IMR-90 (cell line): ENCODE results near the gene PRSS33. TPM values are rescaled to one million over a fixed set of nuclear protein-coding genes. Genes with fewer than 3 reads are reported as not detected.

Source experiments
- ATAC-seq: fragments of 200-7000 bp; cut with Tn5 transposase; 2 replicates; pipeline ENCODE4 v1.9.1; 2020; ENCODE audit warnings: low read depth, mild to moderate bottlenecking, moderate library complexity
- BruUV-seq: library from RNA; stranded (reverse); fragments of 400-500 nt; replicated peaks from 2 replicates; lab custom pipeline; 2021; lab: Mats Ljungman, UMichigan
- CTCF ChIA-PET: fragments of 300-600 bp; formaldehyde crosslinking; extraction: SDS; loops from one replicate; lab custom pipeline; 2021; ENCODE audit warnings: antibody characterized with exemption; lab: Yijun Ruan, JAX
- POLR2A ChIA-PET: fragments of 300-600 bp; sonication (Branson Sonifier 250); formaldehyde crosslinking; loops from one replicate; lab custom pipeline; 2022; ENCODE audit warnings: antibody characterized with exemption; ENCODE audit not compliant: unreplicated experiment; lab: Charles Lee
- DNase-seq: peaks from one replicate; pipeline ENCODE4 v3.0.0; 2013
- H2AFZ ChIP-seq: replicated peaks from 2 replicates; pipeline ENCODE3; 2013; ENCODE audit warnings: low read length, mild to moderate bottlenecking; ENCODE audit not compliant: poor library complexity
- H2AK5ac ChIP-seq: 2 replicates; pipeline ENCODE4 v1.6.1; 2013; ENCODE audit warnings: low read depth, low read length, inconsistent platforms
- H2AK9ac ChIP-seq: replicated peaks from 2 replicates; pipeline ENCODE3; 2013; ENCODE audit warnings: mild to moderate bottlenecking, low read depth, low read length, moderate library complexity; ENCODE audit not compliant: poor library complexity
- H2BK120ac ChIP-seq: 2 replicates; pipeline ENCODE4 v1.6.1; 2013; ENCODE audit warnings: low read depth, low read length, inconsistent platforms
- H2BK15ac ChIP-seq: 3 replicates; pipeline ENCODE4 v1.6.1; 2013; ENCODE audit warnings: low read depth, low read length, inconsistent platforms
- H2BK20ac ChIP-seq: 2 replicates; pipeline ENCODE4 v1.6.1; 2013; ENCODE audit warnings: low read depth, mild to moderate bottlenecking, inconsistent platforms, low read length, moderate library complexity
- H2BK5ac ChIP-seq: 2 replicates; pipeline ENCODE4 v1.6.1; 2013; ENCODE audit warnings: mild to moderate bottlenecking, low read depth, low read length, inconsistent platforms; ENCODE audit not compliant: poor library complexity, severe bottlenecking
- H3K14ac ChIP-seq: replicated peaks from 2 replicates; pipeline ENCODE4 v1.6.1; 2013; ENCODE audit warnings: low read depth, low read length, inconsistent platforms
- H3K18ac ChIP-seq: 2 replicates; pipeline ENCODE4 v1.6.1; 2013; ENCODE audit warnings: low read depth, low read length, control low read depth
- H3K23ac ChIP-seq: 2 replicates; pipeline ENCODE4 v1.6.1; 2013; ENCODE audit warnings: low read depth, low read length, inconsistent platforms
- H3K27ac ChIP-seq: 2 replicates; pipeline ENCODE4 v1.5.1; 2013; ENCODE audit warnings: mild to moderate bottlenecking, control low read depth, low read length; ENCODE audit not compliant: insufficient read depth
- H3K27me3 ChIP-seq: 2 replicates; pipeline ENCODE4 v1.6.1; 2013; ENCODE audit warnings: low read length; ENCODE audit not compliant: control insufficient read depth, insufficient read depth
- H3K36me3 ChIP-seq: 2 replicates; pipeline ENCODE4 v1.6.1; 2013; ENCODE audit warnings: low read length, mixed read lengths; ENCODE audit not compliant: control insufficient read depth, insufficient read depth
- H3K4ac ChIP-seq: 2 replicates; pipeline ENCODE4 v1.6.1; 2013; ENCODE audit warnings: low read depth, low read length, inconsistent platforms
- H3K4me1 ChIP-seq: 2 replicates; pipeline ENCODE4 v1.6.1; 2013; ENCODE audit warnings: low read length, mixed read lengths; ENCODE audit not compliant: control insufficient read depth, insufficient read depth
- H3K4me2 ChIP-seq: 2 replicates; pipeline ENCODE4 v1.6.1; 2013; ENCODE audit warnings: low read depth, mild to moderate bottlenecking, control low read depth, low read length, moderate library complexity
- H3K4me3 ChIP-seq: 2 replicates; pipeline ENCODE4 v1.5.1; 2013; ENCODE audit warnings: low read depth, mild to moderate bottlenecking, control low read depth, low read length, moderate library complexity; ENCODE audit not compliant: insufficient read depth
- H3K56ac ChIP-seq: 2 replicates; pipeline ENCODE4 v1.6.1; 2013; ENCODE audit warnings: low read length, inconsistent platforms; ENCODE audit not compliant: insufficient read depth; ENCODE audit errors: extremely low read depth
- H3K79me1 ChIP-seq, 2 experiments: 2 replicates each; pipeline ENCODE4 v1.6.1; 2013; ENCODE audit warnings: low read length in 2 of 2, inconsistent platforms in 1 of 2, low read depth in 1 of 2
- H3K9ac ChIP-seq: 2 replicates; pipeline ENCODE4 v1.6.1; 2013; ENCODE audit warnings: low read depth, low read length, control low read depth
- H3K9me1 ChIP-seq: 2 replicates; pipeline ENCODE4 v1.6.1; 2013; ENCODE audit warnings: low read length, inconsistent platforms; ENCODE audit not compliant: insufficient read depth
- H3K9me3 ChIP-seq: 2 replicates; pipeline ENCODE4 v1.6.1; 2013; ENCODE audit warnings: low read length; ENCODE audit not compliant: control insufficient read depth, insufficient read depth
- H4K20me1 ChIP-seq: 2 replicates; pipeline ENCODE4 v1.6.1; 2013; ENCODE audit warnings: low read length, inconsistent platforms; ENCODE audit not compliant: insufficient read depth
- H4K5ac ChIP-seq: 2 replicates; pipeline ENCODE4 v1.6.1; 2013; ENCODE audit warnings: mild to moderate bottlenecking, low read depth, low read length, control low read depth
- H4K8ac ChIP-seq, 2 experiments: 2 replicates each; pipeline ENCODE4 v1.6.1; 2013; ENCODE audit warnings: low read depth in 2 of 2, low read length in 2 of 2, control low read depth in 1 of 2, inconsistent platforms in 1 of 2
- H4K91ac ChIP-seq: 2 replicates; pipeline ENCODE4 v1.6.1; 2013; ENCODE audit warnings: low read depth, low read length, inconsistent platforms; ENCODE audit not compliant: insufficient read depth
- BHLHE40 ChIP-seq: fragments of 150-350 bp; IDR thresholded peaks from 2 replicates; pipeline ENCODE4 v1.6.1; 2016; ENCODE audit warnings: mild to moderate bottlenecking, low read depth, low read length
- CEBPB ChIP-seq: IDR thresholded peaks from 2 replicates; pipeline ENCODE4 v1.6.1; 2012; ENCODE audit warnings: low read depth, low read length, improper control_type of control experiment
- CHD1 ChIP-seq: IDR thresholded peaks from 2 replicates; pipeline ENCODE4 v1.6.1; 2012; ENCODE audit warnings: low read depth, low read length, improper control_type of control experiment
- FOS ChIP-seq: fragments of 150-350 bp; IDR thresholded peaks from 2 replicates; pipeline ENCODE4 v1.6.1; 2016; ENCODE audit warnings: low read depth, low read length
- MAFK ChIP-seq: IDR thresholded peaks from 2 replicates; pipeline ENCODE4 v1.6.1; 2012; ENCODE audit warnings: low read depth, low read length, improper control_type of control experiment
- MAZ ChIP-seq: IDR thresholded peaks from 2 replicates; pipeline ENCODE4 v1.6.1; 2012; ENCODE audit warnings: low read depth, mild to moderate bottlenecking, low read length, improper control_type of control experiment, moderate library complexity, borderline replicate concordance
- MXI1 ChIP-seq: IDR thresholded peaks from 2 replicates; pipeline ENCODE4 v1.6.1; 2012; ENCODE audit warnings: low read depth, mild to moderate bottlenecking, low read length, moderate library complexity, borderline replicate concordance
- NFE2L2 ChIP-seq: fragments of 150-350 bp; IDR thresholded peaks from 2 replicates; pipeline ENCODE4 v1.6.1; 2016; ENCODE audit warnings: low read depth, mild to moderate bottlenecking, low read length
- POLR2A ChIP-seq: IDR thresholded peaks from 2 replicates; pipeline ENCODE4 v1.6.1; 2012; ENCODE audit warnings: mild to moderate bottlenecking, low read depth, low read length
- RAD21 ChIP-seq: IDR thresholded peaks from 2 replicates; pipeline ENCODE4 v1.6.1; 2012; ENCODE audit warnings: low read length, improper control_type of control experiment
- RCOR1 ChIP-seq: IDR thresholded peaks from 2 replicates; pipeline ENCODE4 v1.6.1; 2012; ENCODE audit warnings: mild to moderate bottlenecking, low read length, improper control_type of control experiment; ENCODE audit not compliant: insufficient replicate concordance
- RFX5 ChIP-seq: IDR thresholded peaks from 2 replicates; pipeline ENCODE4 v1.8.0; 2012; ENCODE audit warnings: low read depth, mild to moderate bottlenecking, low read length, moderate library complexity
- SMC3 ChIP-seq: fragments of 150-350 bp; IDR thresholded peaks from 2 replicates; pipeline ENCODE4 v1.6.1; 2016; ENCODE audit warnings: low read depth, mild to moderate bottlenecking, antibody characterized with exemption, low read length, moderate library complexity
- WGBS, 2 experiments: methylation state at CpG; one replicate each; pipeline versions ENCODE4 v1.1.5 to v1.1.7; 2013; ENCODE audit warnings: missing lambda C conversion rate in 2 of 2; ENCODE audit not compliant: insufficient read length in 1 of 2; ENCODE audit errors: extremely low coverage in 2 of 2; 5-methylcytosine and 5-hydroxymethylcytosine counted together
- dilution Hi-C: fragments of 300-500 bp; cut with HindIII; formaldehyde crosslinking; loops from one replicate; pipeline ENCODE4 v1.14.3; 2018; ENCODE audit warnings: low sequenced_read_pairs; ENCODE audit not compliant: unreplicated experiment
- in situ Hi-C: fragments of 300-500 bp; cut with MboI; formaldehyde crosslinking; loops from 3 replicates; pipeline ENCODE4 v1.14.3; 2019; ENCODE audit warnings: low sequenced_read_pairs, inconsistent platforms, mixed read lengths
- intact Hi-C: fragments of 100-400 bp; cut with micrococcal nuclease; formaldehyde crosslinking; loops from 2 replicates; pipeline ENCODE4 v1.10.0; 2022
- polyA plus RNA-seq, 3 experiments: library from polyadenylated mRNA; depleted of rRNA; stranded (reverse); fragments of >200 nt; gene quantifications; 2 replicates each; pipeline ENCODE4 v1.2.3, GENCODE V29; 2012; ENCODE audit warnings: low replicate concordance in 1 of 3
- total RNA-seq: library from RNA; depleted of rRNA; stranded (reverse); fragments of >200 nt; gene quantifications from 2 replicates; pipeline ENCODE4 v1.2.3, GENCODE V29; 2012
- TF ChIP-seq, protein P1 (sequence below): conservative IDR thresholded peaks from 2 replicates; pipeline ENCODE4 v1.5.1; 2012; ENCODE audit warnings: mild to moderate bottlenecking, low read depth, low read length, improper control_type of control experiment
- TF ChIP-seq, protein P2 (sequence below): fragments of 150-350 bp; IDR thresholded peaks from 2 replicates; pipeline ENCODE4 v1.6.1; 2017; ENCODE audit warnings: mild to moderate bottlenecking, antibody characterized with exemption, low read length, low read depth

The PRSS33 gene
- total and polyA plus RNA-seq, 2 of the 4 experiments (the other 2 are of a cell fraction): not detected

DNA sequence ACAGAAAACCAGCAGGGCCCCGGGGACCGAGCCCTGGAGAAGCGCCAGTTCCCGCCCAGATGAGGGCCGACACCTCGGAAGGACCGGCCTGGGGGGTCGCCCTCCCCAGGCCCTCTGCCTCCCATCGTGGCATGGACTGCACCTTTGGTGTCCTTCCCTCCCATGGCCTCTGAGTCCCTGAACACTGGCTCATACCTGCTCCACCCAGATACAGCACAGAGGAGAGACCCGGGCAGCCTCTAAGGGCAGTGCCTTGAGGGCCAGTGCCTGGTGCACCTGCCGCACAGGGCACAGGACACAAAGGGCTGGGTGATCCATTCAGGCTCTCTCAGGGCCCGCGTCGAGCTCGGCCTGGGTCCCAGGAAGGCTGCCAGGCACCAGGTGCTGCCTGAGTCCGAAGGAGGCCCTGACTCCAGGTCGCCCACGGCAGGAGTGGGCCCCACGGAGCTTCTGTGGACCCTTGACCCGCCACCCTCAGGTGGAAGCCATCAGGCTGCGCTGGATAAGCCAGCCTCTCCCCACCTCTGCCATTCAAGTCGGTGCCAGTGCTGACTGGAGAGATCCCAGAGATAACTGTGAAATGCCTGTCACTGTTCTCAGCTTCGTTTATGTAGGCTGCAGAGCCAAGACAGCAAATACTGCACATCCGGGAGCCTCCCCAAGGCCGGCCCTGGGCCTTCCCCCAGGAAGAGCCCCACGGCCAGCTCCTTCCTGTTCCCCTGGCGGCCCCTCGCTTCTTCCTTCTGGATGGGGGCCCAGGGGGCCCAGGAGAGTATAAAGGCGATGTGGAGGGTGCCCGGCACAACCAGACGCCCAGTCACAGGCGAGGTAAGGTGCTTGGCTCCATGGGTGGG is 42.4 kb upstream of the PRSS33 start, which contains the start of gene ZG16B:
Gene ZG16B, plus strand, starts transcription at position 803 of the 854 bp plus-strand sequence. CDS start 139 bp downstream, outside the sequence.
- no peak within 1 kb of the TSS for H3K4ac ChIP-seq
- no peak within 1 kb of the TSS for H3K4me3 ChIP-seq
- no peak within 1 kb of the TSS for H4K8ac ChIP-seq
- no peaks in the 10 kb centered on the region for H3K9me3 ChIP-seq
- H3K4me2 ChIP-seq: no peak within 1 kb of the TSS
- peak within 1 kb of the TSS; percentile 39 for H2AFZ ChIP-seq
- H2AK9ac ChIP-seq: no peak within 1 kb of the TSS
- ATAC-seq (no peak; the same call in 1 of the 2 replicates), DNase-seq (no peak)
- H3K4me1 ChIP-seq: no peaks in the 10 kb centered on the region
- no TSS peak for BruUV-seq
- no peak within 1 kb of the TSS for H2BK15ac ChIP-seq
- no peak within 1 kb of the TSS for H3K14ac ChIP-seq
- 53% methylated on average over 14 of the region's 32 CpGs; no CpG with 5 or more reads in 1 of the 2 experiments for WGBS, 2 experiments
- peaks cover 46% of the 10 kb centered on the region for H3K27me3 ChIP-seq
- H2BK20ac ChIP-seq: no peak within 1 kb of the TSS
- dilution Hi-C loops (no loop called here), intact Hi-C loops (no loop called here), in situ Hi-C loops (loop anchor here (10.0 kb wide), 1 partner anchor 85 kb away; the partner anchor contains the start of gene FLYWCH1)
- H3K23ac ChIP-seq: no peak within 1 kb of the TSS
- H2BK120ac ChIP-seq: no peak within 1 kb of the TSS
- H4K5ac ChIP-seq: no peak within 1 kb of the TSS
- H3K79me1 ChIP-seq: no peaks in the 10 kb centered on the region
- H4K91ac ChIP-seq: no peak within 1 kb of the TSS
- H3K27ac ChIP-seq: no peak within 1 kb of the TSS
- no peaks in the 10 kb centered on the region for H3K9me1 ChIP-seq
- H3K36me3 ChIP-seq: no peaks in the 10 kb centered on the region
- no peak within 1 kb of the TSS for H2BK5ac ChIP-seq
- no peak within 1 kb of the TSS for H3K9ac ChIP-seq
- H4K20me1 ChIP-seq: no peaks in the 10 kb centered on the region
- no peak within 1 kb of the TSS for H3K56ac ChIP-seq
- no peak within 1 kb of the TSS for H3K18ac ChIP-seq
- H2AK5ac ChIP-seq: no peak within 1 kb of the TSS
- CTCF ChIA-PET: interaction anchor here (0.9 kb wide), 1 partner anchor 38 kb away, joined by 3 read pairs; no protein-coding TSS in a partner anchor
- POLR2A ChIA-PET: no interaction called here
- TF ChIP-seq SMC3 (no peak), MAFK (no peak), RAD21 (no peak), POLR2A (no peak), BHLHE40 (no peak), MXI1 (no peak), CHD1 (no peak), RFX5 (no peak), RCOR1 (no peak), MAZ (no peak), FOS (no peak), CEBPB (no peak), NFE2L2 (no peak)
- TF ChIP-seq, protein P1, sequence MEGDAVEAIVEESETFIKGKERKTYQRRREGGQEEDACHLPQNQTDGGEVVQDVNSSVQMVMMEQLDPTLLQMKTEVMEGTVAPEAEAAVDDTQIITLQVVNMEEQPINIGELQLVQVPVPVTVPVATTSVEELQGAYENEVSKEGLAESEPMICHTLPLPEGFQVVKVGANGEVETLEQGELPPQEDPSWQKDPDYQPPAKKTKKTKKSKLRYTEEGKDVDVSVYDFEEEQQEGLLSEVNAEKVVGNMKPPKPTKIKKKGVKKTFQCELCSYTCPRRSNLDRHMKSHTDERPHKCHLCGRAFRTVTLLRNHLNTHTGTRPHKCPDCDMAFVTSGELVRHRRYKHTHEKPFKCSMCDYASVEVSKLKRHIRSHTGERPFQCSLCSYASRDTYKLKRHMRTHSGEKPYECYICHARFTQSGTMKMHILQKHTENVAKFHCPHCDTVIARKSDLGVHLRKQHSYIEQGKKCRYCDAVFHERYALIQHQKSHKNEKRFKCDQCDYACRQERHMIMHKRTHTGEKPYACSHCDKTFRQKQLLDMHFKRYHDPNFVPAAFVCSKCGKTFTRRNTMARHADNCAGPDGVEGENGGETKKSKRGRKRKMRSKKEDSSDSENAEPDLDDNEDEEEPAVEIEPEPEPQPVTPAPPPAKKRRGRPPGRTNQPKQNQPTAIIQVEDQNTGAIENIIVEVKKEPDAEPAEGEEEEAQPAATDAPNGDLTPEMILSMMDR: no peak
- TF ChIP-seq, protein P2, sequence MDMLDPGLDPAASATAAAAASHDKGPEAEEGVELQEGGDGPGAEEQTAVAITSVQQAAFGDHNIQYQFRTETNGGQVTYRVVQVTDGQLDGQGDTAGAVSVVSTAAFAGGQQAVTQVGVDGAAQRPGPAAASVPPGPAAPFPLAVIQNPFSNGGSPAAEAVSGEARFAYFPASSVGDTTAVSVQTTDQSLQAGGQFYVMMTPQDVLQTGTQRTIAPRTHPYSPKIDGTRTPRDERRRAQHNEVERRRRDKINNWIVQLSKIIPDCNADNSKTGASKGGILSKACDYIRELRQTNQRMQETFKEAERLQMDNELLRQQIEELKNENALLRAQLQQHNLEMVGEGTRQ: no peak
